ENCODE data around the gene RPS6KA1.

- no peak for TF ChIP-seq POLR2AphosphoS5 (IDR thresholded peaks at IDR 0.05; ENCODE audit: low read depth, low read length)
- TF ChIP-seq MAX (IDR thresholded peaks at IDR 0.05) = no peak
- no peak for TF ChIP-seq CTCF (IDR thresholded peaks at IDR 0.05; ENCODE audit: control extremely low read depth in 1 of 3, insufficient read depth in 1 of 3, low read depth in 1 of 3, low read length in 3 of 3)
- TF ChIP-seq POLR2A (IDR thresholded peaks at IDR 0.05; ENCODE audit: control extremely low read depth in 1 of 2, low read depth in 2 of 2, low read length in 2 of 2) = no peak
- TF ChIP-seq YY1 (IDR thresholded peaks at IDR 0.05; ENCODE audit: low read depth, low read length) = no peak
- no peak for TF ChIP-seq EP300 (IDR thresholded peaks at IDR 0.05; ENCODE audit: borderline replicate concordance in 1 of 2, low read depth in 2 of 2, low read length in 2 of 2)
- TF ChIP-seq EZH2 (IDR thresholded peaks at IDR 0.05; ENCODE audit: low read depth, low read length, severe bottlenecking) = no peak
- TF ChIP-seq BRCA1 (IDR thresholded peaks at IDR 0.05; ENCODE audit: low read depth, low read length) = no peak
Measured at GRCh38 chr1:26560403-26560780, 30.8 kb downstream of the RPS6KA1 start.

Data from H1 (cell line).